Adipose tissue (tissue), 3 donors: ENCODE data around the gene FOXJ3. TPM values are rescaled to one million over a fixed set of nuclear protein-coding genes. Genes with fewer than 3 reads are reported as not detected.

Experiments
- H3K27ac ChIP-seq: one replicate; pipeline ENCODE4 v1.5.1; 2013; ENCODE audit warnings: low read depth, low read length
- WGBS, 3 donors: extraction: QIAGEN DNeasy Blood & Tissue Kit; methylation state at CpG; one replicate each; pipeline ENCODE4 v1.1.7; 2013; 5-methylcytosine and 5-hydroxymethylcytosine counted together
- polyA plus RNA-seq, 3 donors: library from polyadenylated mRNA; stranded (reverse); fragments of 200-250 nt; gene quantifications; one replicate each; pipeline ENCODE4 v1.2.3, GENCODE V29; 2013
- donor health status: healthy with polysubstance abuse.
- donor health status: Bipolar disorder and iron deficiency.
- donor health status: healthy.

Gene FOXJ3
- polyA plus RNA-seq, 3 donors, result 8.4 to 17.5 (median 13.0) TPM

- no peak overlapping the region for H3K27ac ChIP-seq
These were observed 67.1 kb downstream of the FOXJ3 start for GRCh38 chr1:42267904-42268303.

- H3K27ac ChIP-seq, result no peak overlapping the region
- 68 to 81% (median 72%) methylated on average over 4 of the region's 4 CpGs for WGBS, 3 donors
These were observed 68.5 kb downstream of the FOXJ3 start for GRCh38 chr1:42266253-42267135.

GRCh38 chr1:42264511-42265190 is 70.4 kb downstream of the FOXJ3 start:
- no peak overlapping the region for H3K27ac ChIP-seq
- 73 to 82% (median 81%) methylated on average over 4 of the region's 4 CpGs for WGBS, 3 donors

- no peak overlapping the region for H3K27ac ChIP-seq
These were observed 72.0 kb downstream of the FOXJ3 start for GRCh38 chr1:42263019-42263418.

GRCh38 chr1:42260376-42261070 is 74.5 kb downstream of the FOXJ3 start:
- H3K27ac ChIP-seq, result no peak overlapping the region
- WGBS, 3 donors, result 77 to 96% (median 95%) methylated on average over 1 of the region's 1 CpG

- no peak overlapping the region for H3K27ac ChIP-seq
- 16 to 28% (median 17%) methylated on average over 4 of the region's 4 CpGs for WGBS, 3 donors
These were observed 75.3 kb downstream of the FOXJ3 start for GRCh38 chr1:42259739-42260064.

- WGBS, 3 donors, result 49 to 52% (median 51%) methylated on average over 4 of the region's 4 CpGs
- no peak overlapping the region for H3K27ac ChIP-seq
These were observed 75.8 kb downstream of the FOXJ3 start for GRCh38 chr1:42259059-42259738.

GRCh38 chr1:42258218-42258617 is 76.8 kb downstream of the FOXJ3 start:
- no peak overlapping the region for H3K27ac ChIP-seq
- WGBS, 3 donors, result 95 to 100% (median 99%) methylated on average over 1 of the region's 1 CpG

GRCh38 chr1:42251042-42251441 is 84.0 kb downstream of the FOXJ3 start:
- WGBS, 3 donors, result 97 to 100% (median 100%) methylated on average over 1 of the region's 1 CpG
- H3K27ac ChIP-seq, result no peak overlapping the region

GRCh38 chr1:42250164-42250563 is 84.9 kb downstream of the FOXJ3 start:
- no peak overlapping the region for H3K27ac ChIP-seq
- 63 to 81% (median 65%) methylated on average over 3 of the region's 3 CpGs for WGBS, 3 donors

- 70 to 88% (median 83%) methylated on average over 5 of the region's 5 CpGs for WGBS, 3 donors
- H3K27ac ChIP-seq, result no peak overlapping the region
These were observed 93.9 kb downstream of the FOXJ3 start for GRCh38 chr1:42240966-42241755.

GRCh38 chr1:42239555-42239954 is 95.5 kb downstream of the FOXJ3 start:
- 97 to 100% (median 99%) methylated on average over 1 of the region's 1 CpG for WGBS, 3 donors
- H3K27ac ChIP-seq, result no peak overlapping the region

GRCh38 chr1:42239041-42239440 is 96.0 kb downstream of the FOXJ3 start:
- H3K27ac ChIP-seq, result no peak overlapping the region
- WGBS, 3 donors, result 0 to 70% (median 0%) methylated on average over 1 of the region's 1 CpG

- no peak overlapping the region for H3K27ac ChIP-seq
- WGBS, 3 donors, result 95 to 96% (median 96%) methylated on average over 7 of the region's 7 CpGs
These were observed 103.8 kb downstream of the FOXJ3 start for GRCh38 chr1:42231253-42231652.

- 91% methylated on average over 6 of the region's 6 CpGs for WGBS, 3 donors
- H3K27ac ChIP-seq, result no peak overlapping the region
These were observed 106.1 kb downstream of the FOXJ3 start for GRCh38 chr1:42228938-42229337.

- no peak overlapping the region for H3K27ac ChIP-seq
- 90 to 100% (median 95%) methylated on average over 1 of the region's 1 CpG for WGBS, 3 donors
These were observed 112.0 kb downstream of the FOXJ3 start for GRCh38 chr1:42223036-42223435.

- no peak overlapping the region for H3K27ac ChIP-seq
- 93 to 97% (median 95%) methylated on average over 2 of the region's 2 CpGs for WGBS, 3 donors
These were observed 113.0 kb downstream of the FOXJ3 start for GRCh38 chr1:42221952-42222606.

GRCh38 chr1:42221456-42221855 is 113.6 kb downstream of the FOXJ3 start:
- H3K27ac ChIP-seq, result no peak overlapping the region
- 95 to 100% (median 100%) methylated on average over 2 of the region's 2 CpGs for WGBS, 3 donors
